Upper lobe of left lung (tissue), 6 donors: ENCODE measurements around the gene OLFM1. TPM values are rescaled to one million over a fixed set of nuclear protein-coding genes. Genes with fewer than 3 reads are reported as not detected.
A peak's percentile ranks its signal among the peaks of the same experiment; 100 is the strongest.

ENCODE experiments used
- ATAC-seq, 2 donors: fragments of 200-7000 bp; cut with Tn5 transposase; one replicate each; pipeline ENCODE4 v1.9.1; 2022; ENCODE audit warnings: mild to moderate bottlenecking in 2 of 2, moderate library complexity in 2 of 2; ENCODE audit not compliant: low FRiP score in 2 of 2
- DNase-seq, 2 donors: peaks; one replicate each; pipeline ENCODE4 v3.0.0-alpha.2; 2019 to 2020
- H3K27ac ChIP-seq, 4 donors: fragments of 200-600 bp; sonication (generic); one replicate each; pipeline ENCODE4 v1.5.1; 2016 to 2019
- H3K27me3 ChIP-seq, 4 donors: fragments of 200-600 bp; sonication (generic); one replicate each; pipeline ENCODE4 v1.5.1; 2017 to 2019
- H3K36me3 ChIP-seq, 4 donors: fragments of 200-600 bp; sonication (generic); one replicate each; pipeline ENCODE4 v1.5.1; 2016 to 2019
- H3K4me1 ChIP-seq, 4 donors: fragments of 200-600 bp; sonication (generic); one replicate each; pipeline ENCODE4 v1.5.1; 2018 to 2019
- H3K4me3 ChIP-seq, 4 donors: fragments of 200-600 bp; sonication (generic); one replicate each; pipeline ENCODE4 v1.5.1; 2017 to 2019; ENCODE audit warnings: mild to moderate bottlenecking in 2 of 4, moderate library complexity in 1 of 4
- H3K9me3 ChIP-seq, 4 donors: fragments of 200-600 bp; sonication (generic); one replicate each; pipeline ENCODE4 v1.5.1; 2018 to 2019
- EP300 ChIP-seq, 4 donors: sonication (generic); formaldehyde crosslinking; IDR thresholded peaks; one replicate each; pipeline ENCODE4 v1.5.1; 2017; ENCODE audit warnings: antibody characterized with exemption in 4 of 4, control low read depth in 2 of 4
- POLR2A ChIP-seq, 4 donors: fragments of 450-650 bp; IDR thresholded peaks; one replicate each; pipeline ENCODE4 v1.5.1; 2016 to 2017; ENCODE audit warnings: antibody characterized with exemption in 4 of 4, mild to moderate bottlenecking in 2 of 4
- POLR2AphosphoS5 ChIP-seq, 2 donors: sonication (generic); formaldehyde crosslinking; IDR thresholded peaks; one replicate each; pipeline ENCODE4 v1.5.1; 2017; ENCODE audit warnings: antibody characterized with exemption in 2 of 2
- WGBS, 2 donors: methylation state at CpG; one replicate each; pipeline ENCODE4 v1.1.5; 2017 to 2018; 5-methylcytosine and 5-hydroxymethylcytosine counted together
- total RNA-seq, 6 donors: library from RNA; depleted of rRNA in 4 of 6; stranded (reverse); fragments of >200 nt in 4 of 6; gene quantifications; one replicate each; pipeline versions ENCODE4 v1.1.0 to v1.2.1, GENCODE V29; 2016 to 2021
- TF ChIP-seq, protein P1 (sequence below), 6 experiments: fragments of 450-650 bp in 4 of 6; fragments of 200-600 bp in 2 of 6; sonication (generic) in 2 of 6; IDR thresholded peaks; one replicate each; pipeline ENCODE4 v1.5.1; 2016 to 2019; ENCODE audit warnings: antibody characterized with exemption in 6 of 6
- donor health status: DM: no; HTN: no; CAD: no; lungs with moderate emphysema.
- donor health status: DM: no; HTN: yes; CAD: no; lungs with severe emphysema.

The OLFM1 gene
- total RNA-seq, 6 donors from 2014 or later: 3.1 to 47.9 (median 18.5) TPM

DNA sequence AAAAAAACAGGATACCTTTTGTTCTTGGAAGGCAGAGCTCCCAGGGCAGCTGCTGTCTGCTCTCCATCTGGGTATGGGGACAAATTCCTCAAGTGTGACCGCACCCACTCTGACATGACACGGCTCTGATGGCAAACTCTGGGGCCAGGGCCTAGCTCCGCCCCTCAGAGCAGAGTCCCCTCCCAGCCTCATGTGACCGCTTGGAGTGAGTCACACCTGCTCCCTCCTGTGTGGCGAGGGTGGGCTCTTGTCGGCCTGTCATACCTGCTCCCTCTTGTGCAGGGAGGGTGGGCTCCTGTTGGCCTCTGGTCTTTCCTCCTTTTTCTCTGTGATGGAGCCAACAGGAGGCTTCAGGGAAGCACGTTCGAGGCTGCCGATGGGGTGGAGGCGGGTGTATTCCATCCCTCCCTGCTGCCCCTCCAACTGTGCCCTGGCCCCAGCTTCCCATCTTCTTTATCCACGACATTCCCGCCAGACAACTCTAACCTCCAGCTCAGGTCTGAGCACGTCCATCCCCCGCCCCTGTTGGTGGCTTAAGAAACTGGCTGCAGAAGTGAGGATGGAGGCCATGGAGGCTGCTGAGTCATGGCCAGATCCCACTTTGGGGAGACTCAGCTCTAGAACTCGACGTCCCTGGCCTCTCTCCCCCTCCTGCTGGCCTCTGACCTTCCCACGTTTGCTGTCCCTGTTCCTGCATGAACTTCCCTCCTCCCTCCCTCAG is 65.3 kb downstream of the OLFM1 start:
- WGBS, 2 donors: 36 to 54% methylated on average over 11 to 16 of the region's 17 CpGs
- H3K27me3 ChIP-seq: no peaks in the 10 kb centered on the region
- H3K9me3 ChIP-seq: no peaks in the 10 kb centered on the region
- H3K27ac ChIP-seq: no peak overlapping the region
- H3K4me1 ChIP-seq: no peaks in the 10 kb centered on the region
- H3K36me3 ChIP-seq: no peaks in the 10 kb centered on the region
- ATAC-seq: no peak
- TF ChIP-seq POLR2A (IDR thresholded peaks at IDR 0.05): no peak
- TF ChIP-seq, protein P1, sequence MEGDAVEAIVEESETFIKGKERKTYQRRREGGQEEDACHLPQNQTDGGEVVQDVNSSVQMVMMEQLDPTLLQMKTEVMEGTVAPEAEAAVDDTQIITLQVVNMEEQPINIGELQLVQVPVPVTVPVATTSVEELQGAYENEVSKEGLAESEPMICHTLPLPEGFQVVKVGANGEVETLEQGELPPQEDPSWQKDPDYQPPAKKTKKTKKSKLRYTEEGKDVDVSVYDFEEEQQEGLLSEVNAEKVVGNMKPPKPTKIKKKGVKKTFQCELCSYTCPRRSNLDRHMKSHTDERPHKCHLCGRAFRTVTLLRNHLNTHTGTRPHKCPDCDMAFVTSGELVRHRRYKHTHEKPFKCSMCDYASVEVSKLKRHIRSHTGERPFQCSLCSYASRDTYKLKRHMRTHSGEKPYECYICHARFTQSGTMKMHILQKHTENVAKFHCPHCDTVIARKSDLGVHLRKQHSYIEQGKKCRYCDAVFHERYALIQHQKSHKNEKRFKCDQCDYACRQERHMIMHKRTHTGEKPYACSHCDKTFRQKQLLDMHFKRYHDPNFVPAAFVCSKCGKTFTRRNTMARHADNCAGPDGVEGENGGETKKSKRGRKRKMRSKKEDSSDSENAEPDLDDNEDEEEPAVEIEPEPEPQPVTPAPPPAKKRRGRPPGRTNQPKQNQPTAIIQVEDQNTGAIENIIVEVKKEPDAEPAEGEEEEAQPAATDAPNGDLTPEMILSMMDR (IDR thresholded peaks at IDR 0.05): no peak
- TF ChIP-seq POLR2AphosphoS5 (IDR thresholded peaks at IDR 0.05): no peak
- TF ChIP-seq EP300 (IDR thresholded peaks at IDR 0.05): no peak
- no peak for DNase-seq
- no peak overlapping the region for H3K4me3 ChIP-seq

DNA sequence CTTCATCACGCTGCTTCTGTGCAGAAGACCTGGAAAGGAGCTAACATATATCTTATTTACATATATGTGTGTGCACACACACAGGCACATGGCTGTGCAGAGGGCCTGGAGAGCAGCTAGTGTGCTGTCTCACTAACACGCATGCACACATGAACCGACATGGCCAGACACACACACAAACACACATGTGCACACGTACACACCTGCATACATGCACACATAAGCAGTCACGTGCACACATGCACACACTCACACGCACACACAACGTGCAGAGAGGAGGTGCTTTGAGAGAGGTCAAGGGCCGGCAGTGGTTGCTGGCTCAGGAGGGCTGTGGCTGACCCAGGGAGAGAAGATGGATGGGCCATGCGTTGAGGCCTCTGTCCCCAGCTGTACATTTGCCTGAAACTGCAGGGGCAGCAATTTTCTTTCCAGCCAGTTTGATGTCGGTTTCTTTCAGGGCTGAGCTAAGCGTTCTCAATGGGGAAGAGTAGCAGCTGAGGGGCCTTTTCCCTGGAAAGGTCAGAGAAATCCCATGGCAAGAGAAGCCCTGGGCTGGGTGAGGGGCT is 66.7 kb downstream of the OLFM1 start:
- Histone ChIP-seq H3K9me3 (no peaks in the 10 kb centered on the region), H3K4me1 (no peaks in the 10 kb centered on the region), H3K36me3 (no peaks in the 10 kb centered on the region), H3K27me3 (no peaks in the 10 kb centered on the region), H3K4me3 (no peak overlapping the region), H3K27ac (no peak overlapping the region)
- WGBS, 2 donors: 59 to 72% methylated on average over 10 to 11 of the region's 11 CpGs
- DNase-seq (no peak), ATAC-seq (no peak)
- TF ChIP-seq EP300 (IDR thresholded peaks at IDR 0.05): no peak
- TF ChIP-seq, protein P1 (IDR thresholded peaks at IDR 0.05): no peak
- TF ChIP-seq POLR2AphosphoS5 (IDR thresholded peaks at IDR 0.05): no peak
- no peak for TF ChIP-seq POLR2A (IDR thresholded peaks at IDR 0.05)

DNA sequence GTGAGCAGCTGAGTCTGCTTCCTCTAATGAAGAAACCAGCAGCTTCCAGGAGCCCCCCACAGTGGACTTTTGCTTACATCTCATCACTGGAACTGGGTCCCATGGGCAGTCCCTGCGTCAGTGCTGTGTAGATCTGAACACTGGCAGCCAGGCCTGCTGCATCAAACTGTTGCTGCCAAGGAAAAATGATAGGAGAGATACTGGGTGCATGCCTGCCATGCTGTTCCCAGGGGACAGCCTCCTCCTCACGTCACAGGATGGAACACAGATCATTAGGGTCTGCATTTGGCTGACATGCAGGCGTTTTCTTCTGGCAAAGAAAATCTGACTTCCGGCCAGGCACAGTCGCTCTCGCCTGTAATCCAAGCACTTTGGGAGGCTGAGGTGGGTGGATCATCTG is 67.9 kb downstream of the OLFM1 start:
- TF ChIP-seq, protein P1 (IDR thresholded peaks at IDR 0.05): no peak
- TF ChIP-seq POLR2AphosphoS5 (IDR thresholded peaks at IDR 0.05) (no peak), EP300 (IDR thresholded peaks at IDR 0.05) (no peak), POLR2A (IDR thresholded peaks at IDR 0.05) (no peak)
- no peaks in the 10 kb centered on the region for H3K36me3 ChIP-seq
- no peaks in the 10 kb centered on the region for H3K9me3 ChIP-seq
- no peak overlapping the region for H3K27ac ChIP-seq
- no peak for DNase-seq
- no peak for ATAC-seq
- WGBS, 2 donors: 81 to 95% methylated on average over 4 to 6 of the region's 6 CpGs
- no peaks in the 10 kb centered on the region for H3K4me1 ChIP-seq
- no peaks in the 10 kb centered on the region for H3K27me3 ChIP-seq
- H3K4me3 ChIP-seq: no peak overlapping the region

DNA sequence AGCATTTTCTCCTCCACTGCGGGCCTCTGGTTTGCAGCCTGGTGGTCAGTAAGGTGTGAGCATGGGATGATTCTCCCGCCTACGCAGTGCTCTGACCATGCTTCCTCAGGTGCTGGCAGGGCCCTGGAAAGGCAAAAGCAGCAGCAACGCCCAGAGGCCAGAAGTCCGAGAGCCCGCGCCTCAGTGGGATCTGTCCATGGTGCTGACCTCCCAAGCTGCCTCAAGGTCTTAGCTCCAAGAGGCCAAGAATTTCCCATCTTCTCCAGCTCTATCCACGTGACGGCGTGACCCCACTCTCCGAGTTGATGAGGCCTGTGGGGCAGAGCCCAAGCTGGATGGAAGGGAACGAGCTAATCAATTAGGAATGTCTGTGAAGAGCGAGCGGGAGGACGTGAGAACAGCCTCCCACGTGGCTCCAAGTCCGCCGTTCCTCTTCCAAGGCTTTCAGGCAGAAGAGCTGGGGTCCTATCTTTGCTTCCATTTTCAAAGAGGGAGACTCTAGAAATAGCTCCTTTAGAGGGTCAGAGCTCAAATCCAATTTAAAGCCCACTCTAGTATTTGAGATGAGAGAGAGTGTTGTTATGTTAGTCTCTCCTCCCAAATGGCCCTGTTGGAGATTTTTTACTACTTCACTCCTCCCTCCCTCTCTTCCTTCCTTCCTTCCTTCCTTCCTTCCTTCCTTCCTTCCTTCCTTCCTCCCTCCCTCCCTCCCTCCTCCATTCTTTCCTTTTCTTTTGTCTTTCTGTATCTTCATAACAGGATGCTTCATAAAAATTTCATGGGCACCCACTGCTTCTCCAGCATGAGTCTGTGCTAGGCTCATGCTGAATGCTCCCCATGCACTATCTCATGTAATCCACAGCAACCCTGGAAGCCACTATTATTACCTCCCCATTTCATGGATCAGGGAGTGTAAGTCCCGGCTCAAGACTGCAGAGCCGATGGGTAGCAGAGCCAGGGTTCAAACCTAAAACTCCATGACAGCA is 69.3 kb downstream of the OLFM1 start:
- TF ChIP-seq POLR2AphosphoS5 (IDR thresholded peaks at IDR 0.05) (no peak), EP300 (IDR thresholded peaks at IDR 0.05) (no peak), POLR2A (IDR thresholded peaks at IDR 0.05) (no peak)
- TF ChIP-seq, protein P1 (IDR thresholded peaks at IDR 0.05): no peak
- ATAC-seq (peak in 1 of 2 donors; percentile 38), DNase-seq (peak in 1 of 2 donors; percentile 27)
- Histone ChIP-seq H3K27me3 (no peaks in the 10 kb centered on the region), H3K4me3 (no peak overlapping the region), H3K9me3 (no peaks in the 10 kb centered on the region), H3K36me3 (no peaks in the 10 kb centered on the region), H3K4me1 (no peaks in the 10 kb centered on the region), H3K27ac (no peak overlapping the region)
- WGBS, 2 donors: 30 to 33% methylated on average over 20 of the region's 20 CpGs
